NCI-H446 treated with DMSO at 0.1 percent for 48 hours (cell line): ENCODE measurements around the gene NUPR1.
"Not testable (repeated sequence)": the region's sequence is repeated elsewhere in the genome, so short reads cannot be mapped to it uniquely, and the experiment has no call there.

Source experiments
- DNase-seq: peaks from one replicate; lab custom pipeline; 2025; lab: John Stamatoyannopoulos, UW

The NUPR1 gene, protein sequence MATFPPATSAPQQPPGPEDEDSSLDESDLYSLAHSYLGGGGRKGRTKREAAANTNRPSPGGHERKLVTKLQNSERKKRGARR

DNA sequence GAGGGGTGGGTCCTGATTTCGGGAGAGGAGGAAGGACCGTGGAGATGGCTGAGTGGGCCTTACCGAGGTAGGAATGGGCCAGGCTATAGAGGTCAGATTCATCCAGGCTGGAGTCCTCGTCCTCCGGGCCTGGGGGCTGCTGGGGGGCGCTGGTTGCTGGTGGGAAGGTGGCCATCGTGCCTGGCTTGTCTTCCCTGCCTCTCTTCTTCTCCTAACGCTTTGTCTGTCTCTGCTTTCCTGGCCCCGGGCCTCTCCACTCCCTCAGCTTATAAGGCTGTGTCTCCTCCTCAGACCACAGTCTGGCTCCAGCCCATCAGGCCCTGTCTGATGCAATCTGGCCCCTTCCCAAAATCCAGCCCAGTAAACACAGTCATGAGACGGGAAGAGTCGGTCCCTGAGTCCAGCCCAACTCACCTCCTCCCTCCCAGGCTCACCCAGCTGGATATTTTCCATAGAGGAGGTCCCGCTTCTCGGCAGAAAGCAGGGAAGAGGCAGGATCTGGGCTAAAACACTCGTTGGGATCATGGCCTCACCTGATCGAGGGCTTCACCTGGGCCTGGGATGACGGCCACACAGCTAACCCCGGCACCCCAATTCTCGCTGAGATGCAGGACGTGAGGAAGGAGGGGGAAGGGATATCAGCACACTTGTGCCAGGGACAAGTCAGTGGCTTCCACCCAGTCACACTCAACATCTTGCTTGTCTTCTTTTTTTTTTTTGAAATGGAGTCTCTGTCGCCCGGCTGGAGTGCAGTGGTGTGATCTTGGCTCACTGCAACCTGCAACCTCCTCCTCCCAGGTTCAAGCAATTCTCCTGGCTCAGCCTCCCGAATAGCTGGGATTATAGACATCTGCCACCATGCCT is at the start of gene NUPR1:
NUPR1 (minus strand) TSS at position 242 of the 864 bp plus-strand sequence; CDS start at position 175, 67 bp downstream.
- DNase-seq = peak; percentile 90

DNA sequence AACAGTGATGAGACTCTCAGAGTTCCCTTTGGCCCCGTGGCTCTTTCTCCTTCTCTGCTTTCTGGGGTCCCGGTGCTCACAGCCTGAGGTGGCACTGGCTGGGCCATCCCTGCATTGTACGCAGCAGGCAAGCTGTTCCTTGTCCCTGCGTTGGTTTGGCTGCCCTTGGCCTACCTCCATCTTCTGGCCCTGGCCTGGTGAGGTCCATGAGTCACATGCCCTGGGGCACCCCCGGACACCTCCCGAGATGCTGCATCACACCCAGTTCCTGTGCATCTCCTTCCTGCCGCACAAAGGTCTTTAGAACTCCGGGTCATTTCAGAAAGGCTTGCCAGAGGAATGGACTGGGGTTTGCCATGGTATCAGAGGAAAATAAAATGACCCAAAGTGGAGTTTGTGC is 48.6 kb upstream of the NUPR1 start:
- no peak for DNase-seq

DNA sequence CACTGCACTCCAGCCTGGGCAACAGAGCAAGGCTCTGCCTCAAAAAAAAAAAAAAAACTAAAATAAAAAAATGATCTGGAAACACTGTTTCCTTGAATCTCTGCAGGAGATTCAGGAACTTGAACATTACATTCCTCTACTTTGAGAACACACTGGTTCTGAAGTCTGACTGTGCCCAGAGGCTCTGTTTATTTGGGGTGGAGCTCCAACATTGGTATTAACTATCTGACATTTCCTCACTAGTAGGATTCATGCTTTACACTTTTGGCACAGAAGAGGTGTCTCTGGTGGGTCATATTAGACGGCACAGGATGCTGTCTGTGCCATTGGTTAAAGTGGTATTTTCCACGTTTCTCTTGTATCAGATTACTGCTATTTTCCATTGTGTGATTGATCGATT is 47.7 kb upstream of the NUPR1 start:
- no peak for DNase-seq

DNA sequence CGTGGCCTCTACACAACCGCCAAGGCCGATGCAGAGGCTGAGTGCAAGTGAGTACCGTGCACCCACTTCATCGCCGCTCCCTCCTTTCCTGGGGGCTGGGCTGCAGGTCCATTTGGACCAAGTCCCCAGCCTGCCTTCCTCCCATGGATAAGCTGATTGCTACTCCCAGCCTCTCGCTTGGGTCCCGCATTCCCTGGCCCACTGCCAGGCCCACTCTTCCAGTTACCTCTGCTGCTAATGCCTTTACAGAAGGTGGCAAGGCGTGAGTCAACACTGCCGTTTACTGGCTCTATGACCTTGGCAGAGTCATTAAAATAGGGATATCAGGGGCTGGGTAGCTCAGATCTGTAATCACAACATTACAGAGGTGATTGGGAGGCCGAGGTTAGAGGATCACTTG is 46.9 kb upstream of the NUPR1 start:
- no peak for DNase-seq

DNA sequence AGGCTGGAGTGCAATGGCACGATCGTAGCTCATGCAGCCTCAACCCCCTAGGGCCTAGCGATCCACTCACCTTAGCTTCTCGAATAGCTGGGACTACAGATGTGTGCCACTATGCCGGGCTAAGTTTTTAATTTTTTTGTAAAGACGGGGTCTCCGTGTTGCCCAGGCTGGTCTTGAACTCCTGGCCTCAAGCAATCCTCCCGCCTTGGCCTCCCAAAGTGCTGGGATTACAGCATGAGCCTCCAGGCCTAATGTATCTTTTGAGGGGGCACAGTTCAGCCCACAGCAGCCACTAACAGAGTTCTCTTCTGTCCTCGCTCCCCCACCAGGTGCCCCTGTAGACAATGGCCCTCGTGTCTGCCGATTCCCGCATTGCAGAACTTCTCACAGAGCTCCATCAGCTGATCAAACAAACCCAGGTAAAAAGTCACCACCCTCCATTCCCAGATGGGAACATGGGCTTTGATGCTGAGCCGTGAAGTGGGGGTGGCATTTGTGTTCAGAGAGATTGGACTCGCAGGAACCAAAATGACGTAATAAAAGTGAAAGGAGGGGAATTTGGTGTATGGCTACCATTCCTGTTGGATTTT is 42.0 kb upstream of the NUPR1 start:
- DNase-seq = no peak

DNA sequence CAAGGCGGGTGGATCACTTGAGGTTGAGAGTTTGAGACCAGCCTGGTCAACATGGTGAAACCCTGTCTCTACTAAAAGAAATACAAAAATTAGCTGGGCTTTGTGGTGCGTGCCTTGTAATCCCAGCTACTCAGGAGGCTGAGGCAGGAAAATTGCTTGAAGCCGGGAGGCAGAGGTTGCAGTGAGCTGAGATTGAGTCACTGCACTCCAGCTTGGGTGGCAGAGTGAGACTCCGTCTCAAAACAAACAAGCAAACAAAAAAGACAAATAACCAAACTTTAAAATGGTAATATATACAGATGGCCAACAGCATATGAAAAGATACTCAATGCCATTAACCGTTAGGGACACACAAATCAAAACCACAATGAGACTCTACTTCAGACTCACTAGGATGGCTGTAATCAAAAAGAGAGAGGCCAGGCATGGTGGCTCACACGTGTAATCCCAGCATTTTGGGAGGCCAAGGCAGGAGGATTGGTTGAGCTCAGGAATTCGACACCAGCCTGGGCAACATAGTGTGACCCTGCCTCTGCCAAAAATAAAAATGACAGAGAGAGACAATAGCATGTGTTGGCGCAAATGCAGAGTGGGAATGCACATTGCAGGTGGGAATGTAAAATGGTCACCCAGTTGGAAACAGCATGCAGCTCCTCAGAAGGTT is 36.8 kb upstream of the NUPR1 start:
- DNase-seq = no peak

DNA sequence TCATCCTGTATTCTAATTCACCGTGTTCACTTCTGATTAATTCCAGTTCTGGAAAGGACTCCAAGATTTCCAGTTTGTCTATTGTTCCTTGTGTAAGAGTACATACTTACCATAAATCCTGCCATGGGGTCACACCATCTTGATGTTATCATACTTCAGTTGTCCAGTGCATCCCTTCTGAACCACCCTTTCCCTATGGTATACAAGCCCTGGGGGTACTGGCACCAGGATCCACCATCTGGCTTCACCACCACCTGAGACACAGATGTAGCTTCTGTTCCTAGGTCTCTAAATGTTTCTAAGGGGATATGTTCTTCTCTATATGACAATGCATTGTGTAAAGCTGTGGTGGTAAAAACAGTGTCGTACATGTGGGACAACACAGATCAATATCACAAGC is 36.2 kb upstream of the NUPR1 start:
- no peak for DNase-seq

DNA sequence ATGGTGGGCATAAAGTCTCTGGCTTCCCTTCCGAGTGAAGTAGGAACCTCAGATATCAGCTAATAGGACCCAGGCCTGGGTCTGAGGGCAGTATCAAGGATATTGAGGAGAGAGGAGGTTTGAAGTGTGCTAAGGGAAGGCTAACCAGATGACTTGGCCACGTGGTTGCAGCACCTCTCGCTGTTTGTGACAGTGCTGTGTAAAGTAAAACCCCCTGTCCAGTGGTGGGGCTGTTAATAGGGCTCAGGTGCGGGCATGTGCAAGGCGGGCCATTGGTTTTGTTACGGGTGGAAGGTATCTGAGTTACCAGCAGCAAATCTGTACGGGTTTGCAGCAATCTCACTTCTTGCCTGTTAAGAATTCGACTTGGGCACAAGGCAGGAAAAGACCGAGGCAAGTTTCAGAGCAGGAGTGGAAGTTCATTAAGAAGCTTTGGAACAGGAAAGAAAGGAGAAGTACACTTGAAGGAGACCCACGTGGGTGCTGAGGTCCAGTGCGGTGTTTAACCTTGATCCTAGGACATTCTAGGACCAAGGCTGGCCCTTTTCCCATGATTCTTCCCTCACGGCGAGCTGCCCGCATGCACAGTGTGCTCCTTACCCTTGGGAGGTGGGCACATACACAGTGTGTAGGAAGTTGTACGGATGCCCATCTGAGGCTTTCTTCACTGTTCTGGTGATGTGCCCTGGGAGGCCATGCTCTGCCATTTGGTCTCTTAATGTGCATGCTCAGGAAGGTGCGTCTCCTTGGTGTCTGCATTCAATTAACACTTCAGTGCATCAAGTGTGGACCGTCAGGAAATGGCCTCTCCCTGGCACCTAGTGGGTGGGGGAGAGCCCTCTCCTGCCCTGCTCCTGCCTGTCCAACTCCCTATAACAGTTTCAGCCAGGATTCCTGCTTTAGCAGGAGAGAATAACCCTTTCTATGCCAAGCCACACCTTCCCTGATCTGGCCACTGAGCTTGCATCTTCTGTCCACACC is 35.3 kb upstream of the NUPR1 start:
- DNase-seq = no peak

DNA sequence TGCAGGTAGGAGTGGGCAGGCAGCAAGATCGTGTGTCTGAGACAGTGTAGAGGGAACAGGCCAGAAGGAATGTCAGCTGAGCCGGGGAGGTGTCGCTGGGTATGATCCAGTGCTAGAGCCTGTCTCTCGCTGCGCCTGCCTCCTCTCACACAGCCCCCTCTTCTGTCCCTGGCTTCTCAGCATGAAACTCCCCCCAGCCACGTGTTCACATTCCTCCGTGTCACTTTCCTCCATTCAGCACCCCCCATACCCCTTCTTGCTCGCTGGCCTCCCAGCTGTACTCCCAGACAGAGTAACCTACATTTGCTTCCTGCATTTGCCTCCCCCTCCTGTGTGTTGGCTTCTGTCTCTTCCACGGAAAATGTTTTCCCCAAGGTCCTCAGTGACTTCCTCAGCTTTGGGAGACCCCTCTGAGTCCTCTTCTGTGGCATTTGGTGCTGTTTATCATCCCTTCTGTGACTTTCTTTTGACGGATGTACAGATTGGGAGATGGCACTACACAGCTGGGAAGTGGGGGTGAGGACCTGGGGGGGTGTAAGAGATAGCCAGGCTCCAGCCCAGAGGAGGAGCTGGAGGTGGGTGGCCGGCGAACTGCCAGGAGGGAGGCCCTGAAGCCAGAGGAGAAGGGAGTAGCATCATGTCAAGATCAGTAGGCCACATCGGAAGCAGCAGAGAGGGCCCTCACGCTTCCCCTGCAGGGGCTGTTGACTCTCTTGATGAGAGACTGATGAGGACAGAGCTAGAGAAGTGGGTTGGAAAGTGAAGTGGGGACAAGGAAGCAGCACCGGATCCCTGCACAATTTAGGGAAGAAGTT is 34.1 kb upstream of the NUPR1 start:
- no peak for DNase-seq

DNA sequence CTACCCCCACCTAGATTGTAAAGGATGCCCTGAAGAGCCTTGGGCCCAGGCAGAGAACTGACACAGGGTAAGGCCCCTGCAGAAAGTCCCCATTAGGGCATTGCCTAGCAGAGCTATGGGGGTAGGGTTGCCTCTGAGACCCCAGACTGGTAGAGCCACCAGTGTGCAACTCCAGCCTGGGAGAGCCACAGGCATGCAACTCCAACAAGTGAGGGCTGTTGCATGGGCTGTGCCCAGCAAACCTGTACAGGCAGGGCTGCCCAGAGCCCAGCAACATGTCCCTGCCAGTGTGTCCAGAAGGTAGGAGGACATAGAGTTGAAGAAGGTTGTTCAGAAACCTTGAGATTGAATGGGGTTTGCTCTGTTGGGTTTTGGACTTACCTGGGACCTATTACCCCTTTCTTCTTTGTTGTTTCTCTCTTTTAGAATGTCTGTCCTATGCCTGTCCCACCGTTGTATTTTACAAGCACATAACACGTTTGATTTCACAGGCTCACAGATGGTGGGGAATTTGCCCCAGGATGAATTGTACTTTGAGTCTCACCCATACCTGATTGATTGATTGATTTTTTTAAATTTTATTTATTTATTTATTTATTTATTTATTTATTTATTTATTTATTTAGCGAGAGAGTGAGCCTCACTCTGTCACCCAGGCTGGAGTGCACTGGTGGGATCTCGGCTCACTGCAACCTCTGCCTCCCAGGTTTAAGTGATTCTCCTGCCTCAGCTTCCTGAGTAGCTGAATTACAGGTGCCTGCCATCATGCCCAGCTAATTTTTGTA is 31.4 kb upstream of the NUPR1 start:
- DNase-seq = no peak

DNA sequence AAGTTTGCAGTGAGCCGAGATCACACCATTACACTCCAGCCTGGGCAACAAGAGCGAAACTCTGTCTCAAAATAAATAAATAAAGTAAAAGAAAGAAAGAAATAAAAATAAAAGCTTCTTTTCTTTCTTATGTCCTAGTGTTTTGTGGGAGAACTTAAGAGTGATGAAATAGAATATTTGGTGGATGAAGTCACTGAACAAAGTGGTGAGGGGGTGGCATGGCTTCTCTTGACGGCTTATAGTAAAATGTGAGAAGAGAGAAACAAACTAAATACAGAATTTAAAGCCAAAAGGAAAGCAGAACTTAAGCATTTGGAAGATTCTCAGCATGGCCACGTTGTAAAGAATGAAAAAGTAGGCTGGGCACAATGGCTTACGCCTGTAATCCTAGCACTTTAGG is 30.2 kb upstream of the NUPR1 start:
- no peak for DNase-seq

DNA sequence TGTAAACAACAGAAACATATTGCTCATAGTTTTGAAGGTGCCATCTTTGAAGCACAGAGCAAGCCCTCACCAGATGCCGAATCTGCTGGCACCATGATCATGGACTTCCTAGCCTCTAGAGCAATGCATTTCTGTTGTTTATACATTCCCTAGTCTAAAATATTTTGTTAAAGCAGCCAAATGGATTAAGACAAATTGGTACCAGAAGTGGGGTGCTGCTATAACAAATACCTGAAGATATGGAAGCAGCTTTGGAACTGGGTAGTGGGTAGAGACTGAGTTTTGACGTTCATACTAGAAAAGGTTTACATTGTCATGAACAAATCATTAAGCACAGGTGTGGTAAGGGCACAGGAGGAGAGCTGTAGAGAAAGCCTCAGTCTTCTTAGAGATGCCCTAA is 28.5 kb upstream of the NUPR1 start:
- DNase-seq = no peak

DNA sequence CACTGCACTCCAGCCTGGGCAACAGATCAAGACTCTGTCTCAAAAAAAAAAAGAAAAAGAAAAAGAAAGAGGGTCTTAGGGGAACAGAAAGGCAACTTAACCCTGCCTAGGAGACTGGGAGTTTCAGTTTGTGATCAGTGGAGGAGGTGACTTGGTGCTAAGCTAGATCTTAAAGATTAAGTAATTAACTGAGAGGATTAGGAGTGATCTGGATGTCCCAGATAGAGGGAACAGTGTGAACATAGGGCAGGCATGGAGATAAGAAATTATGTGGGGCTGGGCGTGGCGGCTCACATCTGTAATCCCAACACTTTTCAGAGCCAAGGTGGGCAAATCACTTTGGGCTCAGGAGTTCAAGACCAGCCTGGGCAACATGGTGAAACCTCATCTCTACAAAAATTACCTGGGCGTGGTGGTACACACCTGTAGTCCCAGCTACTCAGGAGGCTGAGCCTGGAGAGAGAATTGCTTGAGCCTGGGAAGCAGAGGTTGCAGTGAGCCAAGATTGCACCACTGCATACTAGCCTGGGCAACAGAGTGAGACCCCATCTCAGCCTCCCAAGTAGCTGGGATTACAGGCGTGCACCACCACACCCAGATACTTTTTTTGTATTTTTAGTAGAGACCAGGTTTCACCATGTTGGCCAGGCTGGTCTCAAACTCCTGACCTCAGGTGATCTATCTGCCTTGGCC is 27.6 kb upstream of the NUPR1 start:
- DNase-seq = not testable (repeated sequence)

DNA sequence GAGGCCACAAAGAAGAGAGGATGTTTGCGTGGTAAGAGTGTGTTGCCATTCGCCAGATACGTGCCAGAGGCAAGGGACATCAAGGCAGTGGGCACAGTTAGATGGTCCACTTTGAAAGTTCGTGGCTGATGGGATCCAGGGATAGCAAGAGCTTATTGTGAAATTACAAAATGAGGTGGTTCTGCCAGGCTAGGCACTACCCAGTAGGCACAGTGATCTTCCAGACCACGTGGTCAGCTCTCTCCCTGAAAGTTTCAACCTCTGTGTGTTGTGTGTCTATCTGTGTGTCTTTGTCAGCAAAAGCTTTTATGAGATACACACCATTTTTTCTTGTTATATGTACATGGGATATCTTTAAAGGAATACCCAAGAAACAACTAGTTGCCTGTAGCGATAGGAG is 24.4 kb upstream of the NUPR1 start:
- no peak for DNase-seq

DNA sequence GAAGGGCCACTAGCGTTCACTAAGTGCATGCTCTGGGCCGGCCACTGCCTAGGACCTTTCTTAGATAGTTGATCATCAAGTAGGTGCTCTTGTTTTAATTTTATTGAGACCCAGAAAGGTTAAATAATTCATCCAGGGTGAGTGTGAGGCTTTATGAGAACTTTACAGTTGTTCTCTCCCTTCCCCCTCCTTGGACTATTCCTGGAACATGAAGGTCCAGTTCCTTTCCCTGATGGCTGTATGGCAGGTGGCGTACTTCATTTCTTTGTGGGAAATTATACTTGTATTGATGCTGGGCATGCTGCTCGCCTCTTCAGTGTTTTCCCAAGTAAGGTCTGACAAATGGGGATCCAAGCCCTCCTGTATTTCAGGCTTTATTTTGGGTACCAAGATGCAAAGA is 23.4 kb upstream of the NUPR1 start:
- no peak for DNase-seq

DNA sequence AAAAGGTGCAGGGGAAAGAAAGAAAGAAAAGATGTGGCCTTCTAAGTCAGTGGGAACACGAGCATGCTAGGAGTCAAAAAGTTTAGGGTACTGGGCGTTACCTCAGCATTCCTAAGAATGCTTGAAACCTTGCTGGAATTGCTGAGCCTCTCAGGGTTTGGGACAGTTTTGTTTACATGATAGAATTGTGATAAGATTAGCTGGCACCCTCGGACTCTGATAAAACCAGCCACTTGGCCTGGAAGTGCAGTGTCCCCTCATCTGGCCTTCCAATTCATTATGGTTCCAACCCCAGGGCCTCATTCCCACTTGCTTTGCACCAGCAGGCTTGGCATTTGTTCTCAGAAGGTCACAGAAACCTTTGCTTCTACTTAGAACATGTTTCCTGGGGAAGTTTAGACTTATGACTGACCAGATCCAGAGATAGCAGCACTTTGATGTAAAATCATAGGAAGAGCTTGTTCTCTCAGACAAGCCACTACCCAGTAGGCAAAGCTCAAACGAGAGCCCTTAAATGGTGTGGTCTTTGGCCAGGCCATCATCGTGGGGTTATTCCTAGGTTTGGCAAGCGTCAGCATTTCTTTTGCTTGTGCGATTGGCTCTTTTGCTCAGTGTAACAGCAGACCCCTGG is 22.9 kb upstream of the NUPR1 start:
- DNase-seq = no peak

DNA sequence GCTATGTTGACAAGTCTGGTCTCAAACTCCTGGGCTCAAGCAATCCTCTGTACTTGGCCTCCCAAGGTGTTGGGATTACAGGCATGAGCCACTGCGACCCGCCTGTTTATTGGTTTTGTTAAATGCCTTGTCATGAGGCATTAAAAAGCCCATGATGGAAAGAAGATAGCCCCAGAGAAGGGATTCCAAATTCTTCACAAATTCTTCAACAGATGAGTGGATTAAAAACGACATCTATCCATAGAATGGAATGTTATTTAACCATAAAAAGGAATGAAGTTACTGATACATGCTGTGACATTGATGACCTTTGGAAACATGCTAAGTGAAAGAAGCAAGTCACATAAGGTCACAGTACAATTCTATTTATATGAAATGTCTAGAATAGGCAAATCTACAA is 19.7 kb upstream of the NUPR1 start:
- DNase-seq = no peak

DNA sequence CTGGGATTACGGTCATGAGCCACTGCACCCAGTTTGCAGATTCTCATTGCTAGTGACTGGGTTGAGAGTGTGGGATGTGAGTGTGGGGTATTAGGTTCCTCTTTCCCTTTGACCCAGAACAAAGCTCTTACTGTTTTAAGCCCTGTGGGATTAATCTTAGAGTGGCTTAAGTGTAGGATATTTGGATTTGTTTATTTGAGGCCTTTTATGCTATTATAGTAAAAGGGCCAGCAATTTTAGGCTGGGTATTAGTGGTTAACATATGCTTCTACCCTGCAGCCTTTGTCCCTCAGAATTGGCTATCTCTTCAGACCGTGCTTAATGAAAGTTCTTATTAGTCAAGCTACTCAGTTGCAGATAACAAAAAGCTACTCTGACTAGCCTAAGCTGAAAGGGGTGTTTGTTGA is 18.1 kb upstream of the NUPR1 start:
- DNase-seq = no peak

DNA sequence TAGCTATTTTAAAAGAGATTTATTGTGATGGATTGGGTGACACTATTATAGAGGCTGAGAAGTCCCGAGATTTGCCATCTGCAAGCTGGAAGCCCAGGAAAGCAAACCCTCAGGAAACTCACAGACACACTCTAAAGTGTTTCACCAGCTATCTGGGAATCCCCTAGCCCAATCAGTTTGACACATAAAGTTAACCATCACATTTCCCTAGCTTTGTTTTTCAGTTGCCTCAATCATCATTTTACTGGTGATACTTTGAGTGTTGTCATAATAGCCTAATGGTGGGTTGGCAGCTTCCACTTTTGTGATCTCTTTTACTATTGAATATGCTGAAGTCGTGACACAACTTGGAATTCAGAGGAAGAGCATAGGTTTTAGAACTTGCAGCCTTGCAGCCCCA is 16.8 kb upstream of the NUPR1 start:
- no peak for DNase-seq
